Cardiac muscle cell (in vitro differentiated cells and primary cell): ENCODE data around the gene CALHM5. TPM values are rescaled to one million over a fixed set of nuclear protein-coding genes. Genes with fewer than 3 reads are reported as not detected.
"Not testable (repeated sequence)": the region's sequence is repeated elsewhere in the genome, so short reads cannot be mapped to it uniquely, and the experiment has no call there.

ENCODE experiments used
- DNase-seq, 2 donors: peaks; one replicate each; pipeline versions ENCODE4 v3.0.0 to v3.0.0-alpha.2; 2010 to 2017; ENCODE audit warnings: low read depth in 1 of 2, low spot score in 1 of 2
- H3K27ac ChIP-seq: fragments of 200-600 bp; sonication (generic); 2 replicates; pipeline ENCODE4 v1.5.1; 2016
- H3K27me3 ChIP-seq: fragments of 200-600 bp; sonication (generic); 2 replicates; pipeline ENCODE4 v1.6.0; 2016; ENCODE audit warnings: control low read depth
- H3K36me3 ChIP-seq: fragments of 200-600 bp; sonication (generic); 2 replicates; pipeline ENCODE4 v1.5.1; 2016; ENCODE audit warnings: control low read depth
- H3K4me1 ChIP-seq: fragments of 200-600 bp; sonication (generic); 2 replicates; pipeline ENCODE4 v1.8.1; 2017; ENCODE audit warnings: low read depth, mild to moderate bottlenecking, mixed run types
- H3K4me3 ChIP-seq: fragments of 200-600 bp; sonication (generic); 2 replicates; pipeline ENCODE4 v1.5.1; 2016; ENCODE audit warnings: mild to moderate bottlenecking
- H3K9me3 ChIP-seq: fragments of 200-600 bp; sonication (generic); 2 replicates; pipeline ENCODE4 v1.5.1; 2017; ENCODE audit warnings: low read depth, mild to moderate bottlenecking, control low read depth
- CTCF ChIP-seq: IDR thresholded peaks from 2 replicates; pipeline ENCODE4 v1.5.1; 2012; ENCODE audit warnings: low read depth, mild to moderate bottlenecking, low read length
- polyA plus RNA-seq: library from polyadenylated mRNA; unstranded; fragments of >200 nt; fragmentation: Nextera tagmentation; extraction: Ambion mirVana; gene quantifications from 2 replicates; pipeline ENCODE4 v1.2.1, GENCODE V29; 2016
- total RNA-seq: library from RNA; depleted of rRNA; stranded (reverse); fragments of >200 nt; gene quantifications from 2 replicates; pipeline ENCODE4 v1.2.3, GENCODE V29; 2016

CALHM5 gene
- total and polyA plus RNA-seq, 2 experiments from 2014 or later = not detected

DNA sequence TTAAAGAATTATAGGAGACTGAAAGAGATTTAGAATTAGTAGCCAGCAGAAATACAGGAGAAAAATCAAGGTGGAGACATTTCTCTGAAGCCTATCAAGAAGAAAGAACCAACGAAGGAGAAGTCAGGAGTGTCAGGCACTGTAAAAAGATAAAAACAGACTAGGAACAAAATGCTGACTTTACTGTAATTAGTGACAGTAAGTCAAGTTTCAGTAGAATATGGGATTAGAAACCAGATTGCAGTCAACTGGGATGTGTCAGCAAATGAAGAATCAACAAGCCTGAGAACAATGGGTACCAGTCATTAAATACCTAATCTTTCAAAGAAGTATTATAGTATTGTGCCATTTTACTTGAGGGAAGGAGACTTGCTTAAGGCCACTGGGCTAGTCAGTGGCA, 28.7 kb upstream of the CALHM5 start:
- H3K4me1 ChIP-seq = no peaks in the 10 kb centered on the region
- no peaks in the 10 kb centered on the region for H3K9me3 ChIP-seq
- no peak overlapping the region for H3K27ac ChIP-seq
- H3K4me3 ChIP-seq = no peak overlapping the region
- no peak for DNase-seq
- no peaks in the 10 kb centered on the region for H3K36me3 ChIP-seq
- H3K27me3 ChIP-seq = no peaks in the 10 kb centered on the region
- TF ChIP-seq CTCF = no peak

DNA sequence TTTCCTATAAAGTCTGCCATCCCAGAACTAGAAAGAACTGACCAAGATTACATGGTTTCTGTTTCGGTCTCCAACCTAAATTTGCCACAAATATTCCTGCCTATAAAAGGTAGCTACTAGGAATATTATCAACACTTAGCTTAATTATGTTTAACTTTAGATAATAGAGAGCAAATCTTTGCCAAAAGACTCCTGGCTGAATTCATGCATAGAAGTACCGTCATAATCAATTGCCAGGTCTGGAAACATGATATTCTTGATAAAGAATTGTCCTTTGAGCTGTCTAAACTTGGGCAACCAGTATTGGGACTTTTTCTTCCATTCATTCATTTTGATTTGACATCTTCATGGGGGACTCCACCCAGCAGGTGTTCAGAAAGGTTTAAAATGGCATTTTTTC, 27.8 kb upstream of the CALHM5 start:
- Histone ChIP-seq H3K36me3 (no peaks in the 10 kb centered on the region), H3K27ac (no peak overlapping the region), H3K9me3 (no peaks in the 10 kb centered on the region), H3K4me1 (no peaks in the 10 kb centered on the region), H3K27me3 (no peaks in the 10 kb centered on the region), H3K4me3 (no peak overlapping the region)
- DNase-seq = no peak
- no peak for TF ChIP-seq CTCF

- Histone ChIP-seq H3K36me3 (no peaks in the 10 kb centered on the region), H3K4me1 (no peaks in the 10 kb centered on the region), H3K9me3 (no peaks in the 10 kb centered on the region), H3K27me3 (no peaks in the 10 kb centered on the region), H3K4me3 (no peak overlapping the region), H3K27ac (no peak overlapping the region)
- TF ChIP-seq CTCF = no peak
- no peak for DNase-seq
These were observed 25.8 kb upstream of the CALHM5 start for GRCh38 chr6:116485559-116486184.

DNA sequence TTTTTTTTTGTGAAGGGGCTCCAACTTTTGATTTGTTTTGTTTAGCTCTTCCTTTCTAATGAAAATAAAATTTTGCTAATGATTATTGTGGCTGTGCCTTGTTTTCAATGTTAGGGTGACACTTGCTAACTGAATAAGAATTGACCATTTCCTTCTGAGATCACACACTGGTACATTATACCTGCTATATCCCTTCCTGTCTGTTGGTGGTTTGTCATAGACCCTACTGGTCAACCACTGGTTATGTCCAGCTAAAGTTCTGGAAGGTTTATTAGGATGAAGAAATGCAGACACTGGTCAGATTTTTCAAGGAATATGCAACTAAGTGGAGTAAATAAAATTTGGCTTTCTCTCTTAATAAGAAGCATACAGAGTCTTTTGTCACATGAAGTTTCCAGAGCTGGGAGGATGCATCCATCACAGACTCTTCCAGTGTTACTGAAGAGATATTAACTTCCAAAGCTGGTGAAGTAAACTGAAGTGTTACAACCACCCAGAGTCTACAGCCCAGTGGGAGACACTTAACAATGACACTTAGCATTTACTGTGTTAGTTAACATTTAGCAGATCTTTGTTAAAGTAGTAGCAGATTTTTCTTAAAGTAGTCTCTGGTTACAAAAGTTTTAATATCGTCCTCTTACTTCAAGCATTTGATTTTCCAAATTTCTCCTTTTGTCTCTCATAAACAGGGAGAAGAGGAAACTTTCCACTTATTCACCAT, 19.7 kb upstream of the CALHM5 start:
- Histone ChIP-seq H3K27me3 (no peaks in the 10 kb centered on the region), H3K4me1 (no peaks in the 10 kb centered on the region), H3K27ac (no peak overlapping the region), H3K9me3 (no peaks in the 10 kb centered on the region), H3K4me3 (no peak overlapping the region), H3K36me3 (no peaks in the 10 kb centered on the region)
- no peak for TF ChIP-seq CTCF
- no peak for DNase-seq

GRCh38 chr6:116492331-116493067, 18.9 kb upstream of the CALHM5 start:
- no peaks in the 10 kb centered on the region for H3K9me3 ChIP-seq
- TF ChIP-seq CTCF = no peak
- no peaks in the 10 kb centered on the region for H3K27me3 ChIP-seq
- H3K4me1 ChIP-seq = no peaks in the 10 kb centered on the region
- no peaks in the 10 kb centered on the region for H3K36me3 ChIP-seq
- no peak overlapping the region for H3K4me3 ChIP-seq
- no peak overlapping the region for H3K27ac ChIP-seq
- DNase-seq = peak in 1 of 2 donors; percentile 83

GRCh38 chr6:116495161-116495560, 16.3 kb upstream of the CALHM5 start:
- H3K9me3 ChIP-seq, H3K4me3 ChIP-seq, H3K4me1 ChIP-seq, H3K27ac ChIP-seq, H3K27me3 ChIP-seq, H3K36me3 ChIP-seq, DNase-seq: not testable (repeated sequence)
